T-helper 2 cell treated with Interferon-gamma antibody and Interleukin-4, amounts not matched to agents 5 μg/mL and 100 μg/mL, for 36 hours (primary cell): Measurements from ENCODE around the gene DIP2C.
"Not testable (repeated sequence)": the region's sequence is repeated elsewhere in the genome, so short reads cannot be mapped to it uniquely, and the experiment has no call there.

Experiments
- DNase-seq: peaks from one replicate; pipeline ENCODE4 v3.0.0; 2021; ENCODE audit warnings: low spot score
- H3K27ac Mint-ChIP-seq: one replicate; pipeline ENCODE4 v1.8.0; 2021; ENCODE audit warnings: mild to moderate bottlenecking, mixed read lengths
- H3K27me3 Mint-ChIP-seq: one replicate; pipeline ENCODE4 v1.8.0; 2021; ENCODE audit warnings: low read depth, mixed read lengths
- H3K36me3 Mint-ChIP-seq: one replicate; pipeline ENCODE4 v1.8.0; 2021; ENCODE audit warnings: low read depth, mixed read lengths
- H3K4me1 Mint-ChIP-seq: one replicate; pipeline ENCODE4 v1.8.0; 2021; ENCODE audit warnings: low read depth, mixed read lengths
- H3K4me3 Mint-ChIP-seq: one replicate; pipeline ENCODE4 v1.8.0; 2022; ENCODE audit warnings: mild to moderate bottlenecking, moderate library complexity, mixed read lengths
- H3K9me3 Mint-ChIP-seq: one replicate; pipeline ENCODE4 v1.8.0; 2021; ENCODE audit warnings: mixed read lengths

DIP2C gene

DNA sequence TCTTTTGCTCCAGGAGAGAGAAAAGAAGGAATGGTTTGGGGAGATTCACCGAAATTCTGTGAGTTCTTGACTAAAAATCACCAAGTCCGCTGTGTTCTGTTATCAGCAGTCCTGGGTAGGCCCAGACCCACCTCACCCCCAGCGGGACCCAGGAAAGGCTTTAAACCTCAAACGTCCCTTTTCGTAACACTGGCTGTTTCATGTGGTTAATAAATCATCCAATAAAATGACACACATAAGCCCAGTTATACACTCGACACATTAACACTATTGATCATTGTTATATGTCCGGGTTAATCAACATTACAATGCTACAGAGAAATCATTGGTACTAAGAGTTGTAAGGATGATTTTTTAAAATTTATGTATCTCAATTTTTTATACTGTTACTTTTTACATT is 25.2 kb downstream of the DIP2C start:
- no peaks in the 10 kb centered on the region for H3K27me3 Mint-ChIP-seq
- H3K9me3 Mint-ChIP-seq: no peaks in the 10 kb centered on the region
- no peak overlapping the region for H3K4me3 Mint-ChIP-seq
- no peaks in the 10 kb centered on the region for H3K4me1 Mint-ChIP-seq
- H3K36me3 Mint-ChIP-seq: no peaks in the 10 kb centered on the region
- H3K27ac Mint-ChIP-seq: no peak overlapping the region
- no peak for DNase-seq

- H3K36me3 Mint-ChIP-seq: no peaks in the 10 kb centered on the region
- H3K4me3 Mint-ChIP-seq: no peak overlapping the region
- no peaks in the 10 kb centered on the region for H3K9me3 Mint-ChIP-seq
- no peaks in the 10 kb centered on the region for H3K27me3 Mint-ChIP-seq
- no peaks in the 10 kb centered on the region for H3K4me1 Mint-ChIP-seq
- DNase-seq: no peak
- no peak overlapping the region for H3K27ac Mint-ChIP-seq
These were observed 25.6 kb downstream of the DIP2C start for GRCh38 chr10:663831-664251.

DNA sequence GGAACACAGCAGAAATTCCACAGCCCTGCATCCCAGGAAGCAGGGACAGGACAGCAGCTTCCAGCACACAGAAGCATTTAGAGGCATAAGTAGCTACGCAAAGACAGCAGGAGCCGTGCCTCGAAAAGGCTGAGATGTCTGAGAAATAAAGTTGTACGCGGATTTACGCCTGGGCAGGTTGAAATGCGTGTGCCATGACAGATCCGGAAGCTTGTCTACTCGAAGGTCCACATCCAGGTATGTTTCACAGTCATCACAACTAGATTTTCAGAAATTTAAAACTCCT is 26.1 kb downstream of the DIP2C start:
- H3K9me3 Mint-ChIP-seq: no peaks in the 10 kb centered on the region
- H3K36me3 Mint-ChIP-seq: no peaks in the 10 kb centered on the region
- no peak for DNase-seq
- H3K27me3 Mint-ChIP-seq: no peaks in the 10 kb centered on the region
- H3K27ac Mint-ChIP-seq: no peak overlapping the region
- no peaks in the 10 kb centered on the region for H3K4me1 Mint-ChIP-seq
- no peak overlapping the region for H3K4me3 Mint-ChIP-seq

- no peak for DNase-seq
- Mint-ChIP-seq H3K27me3 (no peaks in the 10 kb centered on the region), H3K36me3 (no peaks in the 10 kb centered on the region), H3K27ac (no peak overlapping the region), H3K9me3 (no peaks in the 10 kb centered on the region), H3K4me1 (no peaks in the 10 kb centered on the region), H3K4me3 (no peak overlapping the region)
These were observed 26.6 kb downstream of the DIP2C start for GRCh38 chr10:662686-663465.

GRCh38 chr10:662223-662605 is 27.3 kb downstream of the DIP2C start:
- H3K4me3 Mint-ChIP-seq: no peak overlapping the region
- H3K9me3 Mint-ChIP-seq: no peaks in the 10 kb centered on the region
- no peaks in the 10 kb centered on the region for H3K4me1 Mint-ChIP-seq
- H3K36me3 Mint-ChIP-seq: no peaks in the 10 kb centered on the region
- H3K27ac Mint-ChIP-seq: no peak overlapping the region
- H3K27me3 Mint-ChIP-seq: no peaks in the 10 kb centered on the region
- DNase-seq: no peak

GRCh38 chr10:661597-662222 is 27.8 kb downstream of the DIP2C start:
- Mint-ChIP-seq H3K4me3 (no peak overlapping the region), H3K9me3 (no peaks in the 10 kb centered on the region), H3K36me3 (no peaks in the 10 kb centered on the region), H3K27me3 (no peaks in the 10 kb centered on the region), H3K27ac (no peak overlapping the region), H3K4me1 (no peaks in the 10 kb centered on the region)
- no peak for DNase-seq

DNA sequence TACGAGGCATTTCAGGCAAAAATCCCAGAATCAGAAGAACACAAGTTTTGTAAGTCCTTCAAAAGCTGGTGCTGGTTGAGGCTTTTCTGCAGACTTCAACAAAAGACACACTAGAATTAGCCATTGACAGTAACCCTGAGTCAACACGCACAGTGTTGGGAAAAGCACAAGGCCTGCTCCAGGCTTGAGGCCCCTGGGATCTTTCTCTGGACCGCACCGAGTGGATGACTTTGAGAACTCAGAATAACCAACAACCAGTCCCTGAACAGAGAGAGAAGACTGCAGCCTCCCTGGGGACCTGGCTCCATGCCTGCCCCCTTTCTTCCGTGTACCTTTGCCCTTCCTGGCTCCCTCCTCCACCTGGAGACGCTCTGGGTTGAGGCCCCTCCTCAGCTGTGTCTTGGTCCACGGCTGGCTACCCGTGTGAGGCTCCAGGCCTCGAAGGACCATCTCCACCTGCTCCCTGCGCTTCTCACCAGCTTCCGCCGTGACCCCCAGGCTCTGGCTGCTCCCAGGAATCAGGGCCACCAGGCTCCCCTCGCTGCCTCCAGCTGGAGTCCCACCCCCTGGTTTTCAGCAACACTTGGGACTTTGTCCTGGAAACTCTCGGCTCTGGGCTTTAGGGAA is 28.4 kb downstream of the DIP2C start:
- DNase-seq: no peak

DNA sequence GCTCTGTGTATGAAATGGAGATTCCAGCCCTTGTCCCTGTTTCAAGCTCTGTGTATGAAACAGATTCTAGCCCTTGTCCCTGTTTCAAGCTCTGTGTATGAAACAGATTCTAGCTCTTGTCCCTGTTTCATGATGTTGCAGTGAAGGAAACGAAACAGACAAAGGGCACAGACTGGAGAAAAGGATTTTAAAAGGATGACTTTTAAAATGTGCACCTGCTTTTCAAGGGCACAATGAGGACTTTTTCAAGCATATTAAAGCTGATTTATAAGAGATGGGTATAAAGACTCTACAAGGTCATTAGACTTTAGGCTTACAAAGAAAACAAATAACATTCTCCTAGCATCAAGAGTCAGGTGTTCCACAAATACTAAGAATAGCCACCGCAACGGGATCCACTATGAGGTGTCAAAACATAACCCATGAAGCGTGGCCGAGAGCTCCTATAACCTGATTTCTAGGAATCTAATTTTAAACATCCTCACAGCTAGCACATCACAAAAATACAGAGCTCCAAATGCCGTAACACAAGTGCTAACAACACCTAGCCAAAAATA is 29.0 kb downstream of the DIP2C start:
- Mint-ChIP-seq H3K36me3 (no peaks in the 10 kb centered on the region), H3K4me1 (no peaks in the 10 kb centered on the region), H3K4me3 (no peak overlapping the region), H3K27me3 (no peaks in the 10 kb centered on the region), H3K27ac (no peak overlapping the region), H3K9me3 (no peaks in the 10 kb centered on the region)
- no peak for DNase-seq

More for the DNA sequence above, 28.4 kb downstream of the DIP2C start:
- H3K4me3 Mint-ChIP-seq: no peak overlapping the region
- no peaks in the 10 kb centered on the region for H3K4me1 Mint-ChIP-seq
- no peaks in the 10 kb centered on the region for H3K36me3 Mint-ChIP-seq
- no peak overlapping the region for H3K27ac Mint-ChIP-seq
- no peaks in the 10 kb centered on the region for H3K27me3 Mint-ChIP-seq
- no peaks in the 10 kb centered on the region for H3K9me3 Mint-ChIP-seq

DNA sequence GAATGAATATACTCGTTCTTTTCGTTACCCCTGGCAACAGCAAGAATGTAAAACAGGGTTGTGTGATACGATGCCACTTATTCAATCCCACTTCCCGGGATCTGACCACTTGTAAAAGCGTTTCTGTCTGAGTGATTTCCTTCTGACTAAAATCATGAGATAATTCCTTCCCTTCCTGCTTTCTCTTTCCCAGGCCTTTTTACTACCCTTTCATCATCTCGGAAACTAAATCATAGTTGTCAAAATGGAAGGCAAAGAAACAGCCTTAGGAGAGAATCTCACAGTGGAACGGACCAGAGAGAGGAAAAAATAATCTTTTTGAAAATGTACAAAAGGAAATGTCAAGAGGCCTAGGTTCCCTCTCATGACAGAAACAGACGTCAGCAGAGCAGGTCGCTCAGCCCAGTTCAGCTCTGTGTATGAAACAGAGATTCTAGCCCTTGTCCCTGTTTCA is 29.8 kb downstream of the DIP2C start:
- no peak for DNase-seq
- no peak overlapping the region for H3K4me3 Mint-ChIP-seq
- H3K4me1 Mint-ChIP-seq: no peaks in the 10 kb centered on the region
- no peaks in the 10 kb centered on the region for H3K36me3 Mint-ChIP-seq
- H3K9me3 Mint-ChIP-seq: no peaks in the 10 kb centered on the region
- H3K27me3 Mint-ChIP-seq: no peaks in the 10 kb centered on the region
- H3K27ac Mint-ChIP-seq: no peak overlapping the region

- H3K27me3 Mint-ChIP-seq, H3K4me3 Mint-ChIP-seq, H3K36me3 Mint-ChIP-seq, H3K4me1 Mint-ChIP-seq, H3K27ac Mint-ChIP-seq, H3K9me3 Mint-ChIP-seq, DNase-seq: not testable (repeated sequence)
These were observed 31.6 kb downstream of the DIP2C start for GRCh38 chr10:657816-658350.

GRCh38 chr10:656883-657282 is 32.6 kb downstream of the DIP2C start:
- Mint-ChIP-seq H3K4me1 (no peaks in the 10 kb centered on the region), H3K4me3 (no peak overlapping the region), H3K27me3 (no peaks in the 10 kb centered on the region), H3K27ac (no peak overlapping the region), H3K36me3 (no peaks in the 10 kb centered on the region), H3K9me3 (no peaks in the 10 kb centered on the region)
- no peak for DNase-seq

GRCh38 chr10:655184-655583 is 34.3 kb downstream of the DIP2C start:
- H3K4me1 Mint-ChIP-seq: no peaks in the 10 kb centered on the region
- no peak for DNase-seq
- no peaks in the 10 kb centered on the region for H3K9me3 Mint-ChIP-seq
- H3K27me3 Mint-ChIP-seq: no peaks in the 10 kb centered on the region
- no peak overlapping the region for H3K4me3 Mint-ChIP-seq
- H3K27ac Mint-ChIP-seq: no peak overlapping the region
- no peaks in the 10 kb centered on the region for H3K36me3 Mint-ChIP-seq

DNA sequence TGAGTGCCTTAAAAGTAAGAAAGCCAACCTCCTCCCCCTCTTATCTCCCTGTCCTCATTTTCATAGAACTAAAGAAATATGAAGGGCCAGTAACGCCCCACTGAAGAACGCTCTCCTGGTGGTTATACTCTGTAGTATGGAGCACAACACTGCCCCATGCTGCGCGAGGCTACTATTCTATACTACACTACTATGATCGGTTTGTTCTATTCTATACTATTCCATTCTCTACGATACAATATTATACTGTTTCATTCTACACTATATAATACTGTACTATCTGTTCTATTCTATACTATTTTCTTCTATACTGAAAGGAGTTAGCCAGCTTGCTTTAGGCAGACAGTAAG is 34.8 kb downstream of the DIP2C start:
- Mint-ChIP-seq H3K4me1 (no peaks in the 10 kb centered on the region), H3K4me3 (no peak overlapping the region), H3K36me3 (no peaks in the 10 kb centered on the region), H3K27me3 (no peaks in the 10 kb centered on the region), H3K9me3 (no peaks in the 10 kb centered on the region), H3K27ac (no peak overlapping the region)
- DNase-seq: no peak

DNA sequence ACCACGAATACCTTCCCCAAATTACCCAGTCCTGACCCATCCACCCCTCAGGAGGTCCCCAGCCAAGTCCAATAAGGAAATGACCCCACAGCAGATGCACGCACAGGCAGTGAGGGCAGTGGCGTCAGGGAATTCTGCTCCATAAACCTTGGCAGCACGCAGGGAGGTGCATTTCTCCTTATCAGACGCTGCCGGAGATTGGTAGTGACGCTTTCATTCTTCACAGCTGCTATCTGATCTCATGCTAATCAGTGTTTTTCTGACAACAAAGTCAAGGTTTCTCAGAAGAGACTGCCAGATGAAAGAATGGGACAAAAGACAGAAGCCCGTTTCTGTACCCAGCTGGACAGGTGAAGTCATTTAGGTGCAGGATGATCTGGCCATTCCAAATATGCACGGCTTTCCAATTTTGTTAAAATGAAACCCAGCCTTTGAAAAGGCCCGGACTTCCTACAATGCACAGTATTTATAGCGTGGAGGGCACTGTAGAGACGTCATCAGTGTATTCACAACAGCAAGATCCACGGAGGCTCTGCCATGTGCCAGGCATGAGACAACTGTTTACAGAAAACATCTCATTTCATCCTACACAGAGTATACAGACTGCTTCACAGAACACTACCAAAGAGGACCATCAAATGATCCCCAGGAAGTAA is 35.3 kb downstream of the DIP2C start:
- H3K27me3 Mint-ChIP-seq: no peaks in the 10 kb centered on the region
- no peak for DNase-seq
- H3K4me1 Mint-ChIP-seq: no peaks in the 10 kb centered on the region
- no peaks in the 10 kb centered on the region for H3K36me3 Mint-ChIP-seq
- no peak overlapping the region for H3K4me3 Mint-ChIP-seq
- H3K27ac Mint-ChIP-seq: no peak overlapping the region
- no peaks in the 10 kb centered on the region for H3K9me3 Mint-ChIP-seq
